D721Med (cell line): Measurements from ENCODE around the gene ITGA1.

Source experiments
- DNase-seq: peaks from one replicate; pipeline ENCODE4 v3.0.0; 2011; ENCODE audit warnings: low spot score; ENCODE audit not compliant: insufficient read length
- FAIRE-seq: peaks from 2 replicates; lab custom pipeline; 2011; peaks lifted over from hg19 to GRCh38; lab: Jason Lieb, UNC
- CTCF ChIP-seq: IDR thresholded peaks from 2 replicates; pipeline ENCODE4 v1.5.1; 2012; ENCODE audit warnings: mild to moderate bottlenecking, control low read depth; ENCODE audit not compliant: insufficient read depth; ENCODE audit errors: missing control alignments

The ITGA1 gene

GRCh38 chr5:53003144-53003543 lies 215.4 kb downstream of the ITGA1 start:
- FAIRE-seq, result no peak
- no peak for DNase-seq
- TF ChIP-seq CTCF, result no peak

- FAIRE-seq, result no peak
- no peak for DNase-seq
- TF ChIP-seq CTCF, result no peak
These were observed 219.5 kb downstream of the ITGA1 start for GRCh38 chr5:53006911-53007890.

- DNase-seq (no peak), FAIRE-seq (no peak)
- no peak for TF ChIP-seq CTCF
These were observed 221.0 kb downstream of the ITGA1 start for GRCh38 chr5:53008751-53009150.
